Activated CD4-positive, alpha-beta T cell treated with anti-CD3 and anti-CD28 coated beads, Interleukin-2, amount 50 U/mL, for 16 hours (primary cell): ENCODE results near the gene RNF11.
A peak's percentile ranks its signal among the peaks of the same experiment; 100 is the strongest.

Source experiments
- DNase-seq: peaks from one replicate; pipeline ENCODE4 v3.0.0-alpha.2; 2020

The RNF11 gene

DNA sequence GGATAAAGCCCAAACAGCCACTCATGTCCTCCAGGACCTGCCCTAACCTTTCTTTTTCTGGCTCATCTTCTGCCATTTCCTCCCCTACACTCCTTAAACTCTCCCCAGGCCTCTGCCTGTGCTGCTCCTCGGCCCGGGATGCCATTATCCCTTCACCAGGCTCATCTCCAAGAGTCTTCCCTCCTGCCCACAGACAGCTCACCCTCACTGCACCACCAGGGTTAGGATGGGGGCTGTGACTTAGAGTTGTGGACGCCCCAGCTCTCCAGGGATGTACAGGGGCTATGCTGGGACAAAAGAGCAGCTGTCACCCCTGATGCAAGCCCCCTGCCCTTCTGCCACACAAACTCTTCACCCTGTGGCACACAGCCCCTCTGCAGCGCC is 62.2 kb downstream of the RNF11 start:
- DNase-seq = no peak

DNA sequence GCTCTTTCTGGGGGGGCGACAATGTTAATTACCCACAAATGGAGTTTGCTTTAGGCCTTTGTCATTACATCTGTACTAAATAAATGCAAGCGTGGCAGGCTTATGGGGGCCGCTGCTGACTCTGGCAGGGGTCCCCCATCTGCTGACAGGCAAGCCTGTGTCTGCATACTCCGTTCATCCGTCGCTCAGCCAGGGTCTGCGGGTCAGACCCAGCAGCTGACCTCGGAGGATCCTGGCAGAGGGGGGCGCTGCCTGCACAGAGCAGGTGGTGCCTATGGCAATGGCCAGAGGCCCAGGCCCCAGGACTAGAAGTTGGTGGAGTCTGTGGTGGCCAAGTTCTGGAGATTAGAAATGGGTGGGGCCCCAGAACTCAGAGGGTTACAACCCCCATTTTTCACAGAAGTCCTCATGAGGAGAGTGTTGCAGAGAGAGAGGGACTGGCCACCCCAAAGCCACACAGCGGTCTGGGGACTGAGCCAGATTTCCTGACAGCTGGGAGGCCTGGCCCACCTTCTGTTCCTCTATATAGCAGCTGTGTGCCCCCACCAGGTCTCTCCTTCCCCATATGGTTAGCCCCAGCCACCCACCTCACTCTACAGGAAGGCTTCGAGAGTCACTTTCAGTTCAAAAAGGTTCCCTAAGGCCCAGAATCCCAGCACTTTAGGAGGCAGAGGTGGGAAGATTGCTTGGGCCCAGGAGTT is 63.3 kb downstream of the RNF11 start:
- no peak for DNase-seq

- no peak for DNase-seq
These were observed 64.1 kb downstream of the RNF11 start for GRCh38 chr1:51299981-51300670.

GRCh38 chr1:51301152-51301843 is 65.2 kb downstream of the RNF11 start:
- DNase-seq = no peak

- DNase-seq = no peak
These were observed 65.7 kb downstream of the RNF11 start for GRCh38 chr1:51301844-51302162.

DNA sequence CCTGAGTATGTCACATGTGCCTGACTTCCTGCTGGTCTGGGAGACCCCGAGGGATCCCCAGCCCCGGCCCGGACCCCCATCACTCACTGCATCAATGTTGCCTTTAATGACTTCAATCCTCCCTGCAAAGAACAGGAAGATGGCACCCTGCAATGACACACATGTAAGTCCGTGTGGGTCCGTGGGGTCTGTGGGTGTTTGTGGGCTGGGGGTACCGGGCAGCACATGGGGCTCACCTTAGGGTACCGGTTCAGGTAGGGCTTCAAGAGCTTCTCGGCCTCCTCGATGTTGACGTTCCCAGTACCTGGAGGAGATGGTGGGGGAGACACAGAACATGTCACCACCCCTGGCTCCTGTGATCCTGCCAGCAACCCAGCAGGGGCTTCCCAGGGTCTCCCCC is 66.2 kb downstream of the RNF11 start:
- DNase-seq = no peak

DNA sequence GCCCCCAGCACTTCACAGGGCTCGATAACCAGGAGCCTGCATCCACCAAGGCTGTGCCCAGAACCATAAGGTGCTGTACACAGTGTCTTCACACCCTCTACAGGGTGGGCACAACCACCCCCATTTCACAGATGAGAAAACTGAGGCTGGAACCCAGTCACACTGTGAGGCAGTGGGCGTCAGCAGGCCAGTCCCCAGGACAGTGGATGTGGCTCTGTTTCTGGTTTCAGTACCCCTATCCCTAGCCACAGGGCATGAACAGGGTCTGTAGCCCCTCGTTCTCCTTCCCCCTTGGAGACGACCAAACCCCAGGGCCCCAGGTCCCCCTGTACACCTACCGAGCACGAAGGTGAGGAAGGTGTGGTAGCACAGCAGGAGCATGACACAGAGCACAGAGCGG is 66.7 kb downstream of the RNF11 start:
- no peak for DNase-seq

DNA sequence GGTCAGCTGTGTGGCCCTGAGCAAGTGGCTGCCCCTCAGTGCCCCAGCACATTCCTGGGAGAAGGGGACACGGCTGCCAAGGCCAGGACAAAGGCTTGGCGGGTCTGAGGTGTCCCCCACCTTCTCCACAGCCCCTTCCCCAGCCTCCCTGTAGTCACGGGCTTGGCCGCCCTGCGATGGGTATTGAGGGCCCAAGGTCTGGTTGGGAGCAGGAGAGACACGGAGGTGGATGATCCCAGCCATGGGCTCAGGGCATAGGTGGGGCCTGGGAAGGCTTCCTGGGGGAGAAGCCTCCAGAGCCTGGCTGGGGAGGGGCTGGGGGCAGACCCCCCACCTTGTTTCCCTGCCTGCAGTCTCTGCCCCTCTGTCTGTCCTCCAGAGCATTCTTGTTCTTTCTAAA is 67.2 kb downstream of the RNF11 start:
- DNase-seq = no peak

- no peak for DNase-seq
These were observed 67.7 kb downstream of the RNF11 start for GRCh38 chr1:51303751-51304251.

DNA sequence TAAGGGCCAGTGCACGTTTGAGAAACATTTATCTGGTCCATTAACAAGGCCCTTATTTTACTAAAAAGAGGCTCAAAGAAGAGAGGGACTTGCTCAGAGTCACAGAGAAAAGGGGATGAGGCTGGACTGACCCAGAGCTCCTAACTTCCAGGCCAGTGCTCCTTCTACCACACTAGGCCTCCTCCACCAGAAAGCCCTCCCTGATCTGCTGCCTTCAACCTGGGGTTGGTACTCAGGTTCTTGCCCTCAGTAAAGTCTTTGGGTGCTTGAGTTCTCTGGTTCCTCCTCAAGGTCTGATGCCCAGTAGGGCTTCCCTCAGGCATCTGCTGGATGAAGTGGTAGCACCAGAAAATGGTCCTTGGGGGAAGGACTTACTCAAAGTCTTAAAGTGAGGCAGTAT is 68.3 kb downstream of the RNF11 start:
- no peak for DNase-seq

- DNase-seq = no peak
These were observed 69.3 kb downstream of the RNF11 start for GRCh38 chr1:51305371-51305823.

GRCh38 chr1:51306950-51307349 is 70.9 kb downstream of the RNF11 start:
- no peak for DNase-seq

DNA sequence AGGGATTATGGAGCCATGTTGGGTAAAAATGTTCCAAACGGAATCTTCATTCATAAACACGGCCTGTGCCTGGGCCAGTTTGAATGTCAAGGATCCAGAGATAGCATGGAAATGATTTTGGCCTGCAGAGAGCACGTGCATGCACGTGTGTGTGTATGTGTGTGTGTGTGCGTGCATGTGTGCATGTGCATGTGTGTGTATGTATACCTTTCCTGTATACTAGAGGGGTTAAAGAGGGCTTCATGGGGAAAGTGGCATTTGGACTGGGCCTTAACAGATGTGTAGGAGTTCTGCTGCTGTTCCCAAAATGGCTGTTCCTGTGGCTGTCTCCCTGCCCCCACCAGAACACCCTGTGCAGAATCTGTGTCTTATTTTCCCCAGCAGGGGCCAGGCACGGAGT is 72.6 kb downstream of the RNF11 start:
- no peak for DNase-seq

DNA sequence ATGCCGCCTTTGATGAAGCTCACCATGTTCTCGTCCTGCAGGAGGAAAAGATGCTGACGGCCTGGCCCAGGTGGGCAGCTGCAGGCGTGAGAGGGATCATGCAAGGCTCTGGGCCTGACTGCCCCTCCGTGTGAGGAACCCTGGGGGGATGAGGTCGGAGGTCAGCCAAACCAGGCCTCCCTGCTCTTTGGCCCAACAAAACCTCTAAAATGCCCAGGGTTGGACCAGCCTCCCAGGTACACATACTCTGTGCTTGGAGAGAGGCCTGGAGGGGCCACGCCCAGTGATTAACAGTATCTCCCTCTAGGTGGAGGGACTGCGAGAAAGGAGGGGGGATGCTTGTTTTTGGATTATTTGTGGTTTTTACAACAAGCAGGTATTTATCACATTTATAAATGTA is 73.2 kb downstream of the RNF11 start:
- DNase-seq = no peak

DNA sequence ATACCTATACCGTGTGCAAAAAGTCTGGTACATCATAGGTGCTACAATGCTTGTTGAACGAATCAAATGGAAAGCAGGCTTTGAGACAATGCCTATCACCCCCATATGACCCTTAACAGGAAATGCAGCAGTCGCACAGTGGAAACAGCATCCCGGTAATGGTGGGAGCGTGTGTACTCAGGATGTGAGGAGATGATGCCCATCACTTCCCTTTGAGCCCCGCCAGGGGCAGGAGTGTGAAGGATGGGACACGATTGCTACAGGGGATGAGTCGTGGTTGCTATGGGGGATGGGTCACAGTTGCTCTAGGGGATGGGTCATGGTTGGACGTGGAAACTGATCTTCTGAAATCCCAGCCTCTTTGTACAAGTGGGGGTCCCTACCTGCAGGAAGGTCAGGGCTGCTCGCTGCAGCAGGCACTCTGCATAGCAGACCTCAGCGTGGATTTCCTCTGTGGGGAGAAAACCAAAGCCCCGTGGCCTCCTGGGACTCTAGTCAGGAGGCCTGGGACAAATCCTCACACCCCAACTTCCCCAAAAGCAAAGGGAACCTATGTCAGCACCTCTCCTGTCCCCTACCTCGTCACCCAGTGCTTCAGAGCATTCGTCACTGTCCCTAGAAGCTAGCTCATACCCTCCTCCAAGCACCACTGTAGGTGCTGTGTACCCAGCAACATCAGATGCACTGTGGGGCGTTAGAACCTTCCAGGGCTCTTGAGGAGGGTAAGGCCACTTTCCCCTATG is 75.0 kb downstream of the RNF11 start:
- no peak for DNase-seq

GRCh38 chr1:51311826-51312225 is 75.8 kb downstream of the RNF11 start:
- no peak for DNase-seq

DNA sequence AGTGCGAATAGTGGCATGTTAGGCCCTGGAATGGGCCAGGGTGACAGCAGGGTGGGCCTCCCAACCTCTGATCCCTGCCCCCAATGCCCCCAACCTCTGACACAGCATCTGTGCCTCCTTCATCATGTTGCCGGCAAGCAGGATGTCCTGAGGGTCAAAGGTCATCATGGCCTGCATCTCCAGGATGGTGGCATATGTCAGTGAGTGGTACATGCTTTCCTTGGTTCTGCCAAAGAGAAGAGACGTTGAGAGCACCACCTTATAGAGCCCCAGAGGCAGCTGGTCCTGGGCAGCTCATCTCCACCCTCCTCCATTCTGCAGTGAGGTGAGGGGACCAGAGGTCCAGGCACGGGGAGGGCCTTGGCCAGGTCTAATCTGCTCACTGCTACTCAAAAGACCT is 76.6 kb downstream of the RNF11 start:
- DNase-seq = no peak

DNA sequence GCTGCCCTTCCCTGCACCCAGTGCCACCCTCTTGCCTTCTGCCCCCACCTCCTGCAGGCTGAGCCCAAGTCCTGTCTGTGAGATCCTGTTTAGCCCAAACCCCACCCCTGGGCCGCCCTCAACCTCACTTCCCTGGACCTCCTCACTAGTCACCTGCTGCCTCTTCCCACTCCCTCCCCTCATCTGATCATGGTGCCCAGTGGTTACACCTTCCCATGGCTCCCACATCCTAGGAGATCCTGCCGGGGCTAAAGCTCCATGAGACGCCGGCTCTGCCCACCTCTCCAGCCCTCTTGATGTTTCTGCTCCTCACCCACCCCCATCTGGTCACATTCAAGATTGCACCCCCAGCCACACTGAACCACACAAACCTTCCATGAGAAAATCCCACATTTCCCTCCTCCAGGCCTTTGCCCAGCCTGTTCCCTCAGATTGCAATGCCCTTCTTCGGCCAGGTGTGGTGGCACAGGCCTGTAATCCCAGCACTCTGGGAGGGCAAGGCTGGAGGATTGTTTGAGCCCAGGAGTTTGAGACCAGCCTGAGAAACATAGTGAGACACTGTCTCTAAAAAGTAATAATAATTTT is 77.3 kb downstream of the RNF11 start:
- no peak for DNase-seq

DNA sequence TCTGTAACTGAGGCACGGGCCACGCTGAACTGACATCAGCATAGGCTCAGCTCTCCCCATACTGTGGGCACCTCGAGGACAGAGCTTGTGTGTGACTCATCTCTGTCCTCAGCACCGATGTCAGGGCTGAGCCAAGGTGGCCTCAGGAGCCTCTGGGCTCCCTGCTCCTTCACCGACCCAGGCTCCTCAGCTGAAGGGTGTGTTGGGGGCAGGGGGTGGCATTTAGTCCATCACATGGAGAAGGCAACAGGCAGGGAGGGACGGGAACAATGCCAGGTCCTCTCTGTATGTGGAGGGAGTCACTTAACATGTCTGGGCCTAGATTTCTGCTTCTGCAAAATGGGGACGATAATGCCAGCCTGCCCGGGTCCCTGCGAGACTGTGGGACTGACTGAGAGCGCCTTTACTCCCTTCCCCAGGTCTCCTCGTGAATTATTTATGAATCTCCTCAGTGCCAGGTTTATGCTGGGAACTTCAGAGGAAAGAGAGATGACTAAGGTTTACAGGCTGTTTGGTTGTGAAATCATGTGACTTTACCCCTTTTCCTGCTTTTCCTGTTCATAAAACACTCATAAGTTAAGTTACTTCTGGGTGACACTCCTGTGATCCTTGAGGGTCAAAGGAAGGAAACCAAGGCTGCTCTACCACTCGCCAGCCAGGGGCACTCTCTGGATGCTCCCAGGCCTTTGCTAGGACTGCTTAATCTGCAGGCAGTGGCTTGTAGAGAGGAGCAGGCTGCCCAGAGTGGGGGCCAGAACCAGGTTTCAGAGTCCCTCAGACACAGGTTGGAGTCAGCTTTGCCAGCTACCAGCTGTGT is 78.1 kb downstream of the RNF11 start:
- peak; percentile 26 for DNase-seq

DNA sequence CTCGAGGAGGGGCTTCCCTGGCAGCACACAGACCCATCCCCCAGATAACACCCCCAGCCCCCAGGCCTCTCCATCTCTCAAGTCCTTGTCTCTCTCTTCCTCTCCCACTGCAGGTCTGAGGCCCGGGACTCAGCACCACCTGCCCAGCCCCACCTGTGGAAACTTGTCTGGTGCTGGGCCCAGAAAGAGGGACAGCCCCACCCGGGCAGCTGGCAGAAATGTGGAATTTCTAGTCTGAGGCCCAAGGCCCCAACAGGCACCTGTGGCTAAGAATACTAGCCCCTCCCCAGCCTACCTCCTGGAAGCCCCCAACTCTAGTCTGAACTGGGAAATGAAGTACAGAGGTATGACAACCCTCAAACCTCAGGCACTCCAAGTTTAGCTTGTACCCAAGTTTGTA is 78.9 kb downstream of the RNF11 start:
- no peak for DNase-seq

GRCh38 chr1:51316113-51316845 is 80.2 kb downstream of the RNF11 start:
- DNase-seq = peak; percentile 22

GRCh38 chr1:51316846-51317120 is 80.7 kb downstream of the RNF11 start:
- DNase-seq = no peak
